Measurements from ENCODE around the gene CACNA1H.

DNA sequence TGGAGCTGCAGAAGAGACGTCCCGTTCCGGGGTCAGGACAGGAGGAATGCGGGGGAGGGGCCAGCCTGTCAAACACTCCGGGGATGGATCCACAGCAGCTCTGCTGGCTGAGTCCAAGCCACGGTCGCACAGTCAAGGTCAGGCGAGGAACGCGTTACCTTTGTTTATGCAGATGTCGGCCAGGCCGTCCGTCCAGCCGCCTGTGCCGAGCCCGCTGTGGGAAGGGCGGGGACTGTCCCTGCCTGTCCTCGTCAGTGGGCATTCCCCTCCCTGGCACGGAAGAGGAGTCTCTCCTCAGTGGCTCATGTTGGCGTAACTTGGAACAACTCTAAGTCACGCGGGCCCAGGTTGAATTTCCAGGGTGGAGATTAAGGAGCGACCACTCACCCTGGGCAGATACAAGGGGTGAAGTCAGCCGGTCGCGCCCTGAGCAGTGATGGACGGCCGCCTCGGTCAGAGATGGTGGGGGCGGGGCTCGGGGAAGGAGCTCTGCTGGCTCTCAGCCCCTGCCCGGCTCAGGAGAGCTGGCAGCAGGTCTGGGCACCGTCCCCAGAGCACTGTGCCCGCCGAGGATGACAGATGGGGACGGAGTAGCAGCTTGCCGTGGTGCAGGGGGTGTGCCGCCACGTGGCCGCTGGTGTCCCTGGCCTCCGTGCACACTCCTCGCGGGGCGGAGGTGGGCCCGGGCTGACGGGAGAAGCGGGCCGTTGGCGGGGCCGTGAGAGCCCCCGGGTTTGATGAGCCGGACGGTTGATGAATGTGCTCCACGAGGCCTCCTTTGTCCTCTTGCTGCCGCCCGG is 7.3 kb downstream of the CACNA1H start:
- no peak for TF ChIP-seq CTCF (IDR thresholded peaks at IDR 0.05; ENCODE audit: low read depth, low read length)
- no peak for TF ChIP-seq EZH2phosphoT487 (IDR thresholded peaks at IDR 0.05; ENCODE audit: low read depth)

Measured in OCI-LY3 (cell line).